NCI-H524 treated with DMSO at 0.1 percent for 48 hours (cell line): Measurements from ENCODE around the gene DESI2.

ENCODE experiments used
- DNase-seq: peaks from one replicate; lab custom pipeline; 2025; lab: John Stamatoyannopoulos, UW

DESI2 gene

DNA sequence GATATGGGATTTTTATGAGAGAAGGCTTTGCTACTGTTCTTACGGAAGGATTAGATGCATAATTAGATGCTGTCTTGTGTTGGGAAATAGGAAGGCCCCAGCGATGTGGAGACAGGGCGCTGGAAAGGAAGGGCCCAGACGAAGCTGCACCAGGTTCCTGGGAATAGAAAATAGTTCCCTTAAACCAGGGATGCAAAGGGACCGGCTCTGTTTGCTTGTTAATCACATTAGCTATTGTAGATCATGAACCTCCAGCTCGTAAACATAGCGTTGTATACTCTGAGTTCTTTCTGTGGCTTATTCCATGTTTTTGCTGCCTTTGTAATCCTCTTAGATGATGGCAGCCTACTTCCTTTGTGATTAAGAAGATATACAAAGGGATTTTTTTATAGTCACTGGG, 102.7 kb downstream of the DESI2 start:
- DNase-seq = no peak

DNA sequence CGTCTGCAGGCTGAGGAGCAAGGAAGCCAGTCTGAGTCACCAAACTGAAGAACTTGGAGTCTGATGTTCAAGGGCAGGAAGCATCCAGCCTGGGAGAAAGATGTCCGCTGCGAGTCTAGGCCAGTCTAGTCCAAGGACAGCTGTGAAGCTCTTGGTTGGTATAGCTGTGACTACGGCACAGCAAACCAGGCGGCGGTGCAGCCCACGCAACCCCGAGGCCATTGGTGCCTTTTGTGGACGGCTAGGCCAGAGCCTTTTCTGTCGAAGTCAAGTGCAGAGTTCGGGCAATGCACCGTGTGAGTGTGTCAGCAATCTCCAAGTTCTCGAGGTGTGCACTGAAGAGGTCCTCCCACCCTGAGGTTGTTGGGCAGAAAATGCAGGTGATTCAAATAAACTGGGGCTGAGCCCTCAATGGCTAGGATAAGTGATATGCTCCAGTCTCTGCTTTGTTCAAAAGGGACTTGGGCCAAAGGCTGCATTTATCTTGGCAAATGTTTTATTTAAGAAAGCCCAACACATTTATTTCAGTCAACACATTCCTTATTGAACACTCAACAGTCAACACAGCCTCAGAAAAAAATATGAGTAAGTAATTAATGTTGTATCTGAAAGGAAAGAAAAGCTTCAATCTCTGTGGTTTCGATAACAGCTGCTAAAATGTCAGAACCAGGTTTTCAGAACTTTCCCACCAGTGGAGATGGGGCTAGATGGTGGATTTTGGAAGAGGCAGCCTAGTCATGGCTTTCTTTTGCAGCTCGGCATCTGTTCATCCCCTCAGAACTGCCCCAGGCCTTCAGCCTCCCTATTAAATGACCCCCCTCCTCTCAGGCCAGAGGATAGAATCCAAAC, 104.4 kb downstream of the DESI2 start:
- DNase-seq = no peak
